Cardiac fibroblast (primary cell): ENCODE measurements around the gene PFKL.

Source experiments
- DNase-seq, 2 donors: peaks; one replicate each; pipeline versions ENCODE4 v3.0.0 to v3.0.0-alpha.2; 2010; ENCODE audit warnings: low read depth in 2 of 2
- H3K4me3 ChIP-seq, 2 donors: replicated peaks in 1 of 2; 1 replicate in 1 of 2; 2 replicates in 1 of 2; pipeline ENCODE4 v1.5.1; 2011; ENCODE audit warnings: low read depth in 2 of 2, low read length in 2 of 2, mild to moderate bottlenecking in 2 of 2, moderate library complexity in 1 of 2
- CTCF ChIP-seq: IDR thresholded peaks from one replicate; pipeline ENCODE4 v1.5.1; 2011; ENCODE audit warnings: low read depth, mild to moderate bottlenecking, low read length, inconsistent platforms

PFKL gene

GRCh38 chr21:44313451-44313850, 13.6 kb downstream of the PFKL start:
- no peak for DNase-seq
- no peak for TF ChIP-seq CTCF
- H3K4me3 ChIP-seq, result no peak overlapping the region

GRCh38 chr21:44314128-44314527, 14.3 kb downstream of the PFKL start:
- no peak overlapping the region for H3K4me3 ChIP-seq
- TF ChIP-seq CTCF, result no peak
- no peak for DNase-seq

GRCh38 chr21:44314561-44314960, 14.7 kb downstream of the PFKL start:
- DNase-seq, result no peak
- H3K4me3 ChIP-seq, result no peak overlapping the region
- TF ChIP-seq CTCF, result no peak

- DNase-seq, result no peak
- no peak overlapping the region for H3K4me3 ChIP-seq
- no peak for TF ChIP-seq CTCF
These were observed 15.9 kb downstream of the PFKL start for GRCh38 chr21:44315691-44316203.

GRCh38 chr21:44316277-44316900, 16.5 kb downstream of the PFKL start:
- TF ChIP-seq CTCF, result no peak
- no peak for DNase-seq
- H3K4me3 ChIP-seq, result no peak overlapping the region

GRCh38 chr21:44317241-44317782, 17.5 kb downstream of the PFKL start:
- TF ChIP-seq CTCF, result no peak
- H3K4me3 ChIP-seq, result no peak overlapping the region
- DNase-seq, result no peak
